Measurements from ENCODE around the gene POLR2E. TPM values are rescaled to one million over a fixed set of nuclear protein-coding genes. Genes with fewer than 3 reads are reported as not detected.

The POLR2E gene
- total and polyA plus RNA-seq, 9 of the 15 experiments (the other 6 are each of a cell fraction or from before 2014, with no cell fraction given), result 3.4 to 413 (median 244) TPM

DNA sequence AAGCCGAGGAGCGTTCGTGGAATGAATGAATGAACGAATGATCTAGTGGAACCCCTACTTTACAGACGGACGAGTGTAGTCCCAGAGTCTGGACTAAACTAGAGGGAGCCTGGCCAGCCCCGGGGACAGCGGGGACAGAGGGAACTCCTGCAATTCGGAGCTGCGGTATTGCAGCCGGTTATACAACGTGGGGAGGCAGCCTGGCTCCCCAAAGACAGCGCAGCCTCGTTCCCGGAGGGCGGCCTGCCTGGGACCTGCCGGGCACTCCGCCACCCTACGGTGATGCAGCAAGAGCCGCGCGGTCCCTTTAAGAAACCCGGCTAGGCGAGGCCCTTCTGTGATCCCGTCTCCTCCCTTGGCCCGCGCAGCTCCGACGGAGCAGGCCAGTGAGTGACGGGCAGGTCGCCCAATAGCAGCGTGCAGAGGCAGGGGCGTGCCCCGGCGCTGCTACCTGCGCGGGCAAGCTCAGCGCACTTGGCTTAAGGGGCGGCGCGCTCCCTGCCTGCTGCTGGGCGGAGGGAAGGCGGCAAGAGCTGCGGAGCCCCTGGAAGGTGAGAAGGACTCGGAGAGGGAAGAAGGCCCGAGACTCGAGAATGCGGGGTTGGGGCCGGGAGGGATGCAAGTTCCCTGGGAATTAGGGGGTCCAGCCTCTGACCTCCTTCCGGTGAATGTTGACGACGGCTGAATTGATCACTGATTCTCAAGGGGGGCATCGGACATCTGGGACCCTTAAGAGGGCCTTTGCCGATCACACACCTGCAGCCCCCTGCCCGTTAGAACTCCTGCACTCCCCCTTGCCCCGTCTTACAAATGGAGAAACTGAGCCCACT, 55.3 kb downstream of the POLR2E start, which contains the start of gene ABCA7 (continued):
- TF ChIP-seq, protein P1, sequence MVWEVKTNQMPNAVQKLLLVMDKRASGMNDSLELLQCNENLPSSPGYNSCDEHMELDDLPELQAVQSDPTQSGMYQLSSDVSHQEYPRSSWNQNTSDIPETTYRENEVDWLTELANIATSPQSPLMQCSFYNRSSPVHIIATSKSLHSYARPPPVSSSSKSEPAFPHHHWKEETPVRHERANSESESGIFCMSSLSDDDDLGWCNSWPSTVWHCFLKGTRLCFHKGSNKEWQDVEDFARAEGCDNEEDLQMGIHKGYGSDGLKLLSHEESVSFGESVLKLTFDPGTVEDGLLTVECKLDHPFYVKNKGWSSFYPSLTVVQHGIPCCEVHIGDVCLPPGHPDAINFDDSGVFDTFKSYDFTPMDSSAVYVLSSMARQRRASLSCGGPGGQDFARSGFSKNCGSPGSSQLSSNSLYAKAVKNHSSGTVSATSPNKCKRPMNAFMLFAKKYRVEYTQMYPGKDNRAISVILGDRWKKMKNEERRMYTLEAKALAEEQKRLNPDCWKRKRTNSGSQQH (CRISPR knock-in tag; IDR thresholded peaks at IDR 0.05), result no peak
- TF ChIP-seq, protein P2, sequence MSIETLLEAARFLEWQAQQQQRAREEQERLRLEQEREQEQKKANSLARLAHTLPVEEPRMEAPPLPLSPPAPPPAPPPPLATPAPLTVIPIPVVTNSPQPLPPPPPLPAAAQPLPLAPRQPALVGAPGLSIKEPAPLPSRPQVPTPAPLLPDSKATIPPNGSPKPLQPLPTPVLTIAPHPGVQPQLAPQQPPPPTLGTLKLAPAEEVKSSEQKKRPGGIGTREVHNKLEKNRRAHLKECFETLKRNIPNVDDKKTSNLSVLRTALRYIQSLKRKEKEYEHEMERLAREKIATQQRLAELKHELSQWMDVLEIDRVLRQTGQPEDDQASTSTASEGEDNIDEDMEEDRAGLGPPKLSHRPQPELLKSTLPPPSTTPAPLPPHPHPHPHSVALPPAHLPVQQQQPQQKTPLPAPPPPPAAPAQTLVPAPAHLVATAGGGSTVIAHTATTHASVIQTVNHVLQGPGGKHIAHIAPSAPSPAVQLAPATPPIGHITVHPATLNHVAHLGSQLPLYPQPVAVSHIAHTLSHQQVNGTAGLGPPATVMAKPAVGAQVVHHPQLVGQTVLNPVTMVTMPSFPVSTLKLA (conservative IDR thresholded peaks at IDR 0.05), result peak; percentile 71 to 81
- TF ChIP-seq TOE1 (IDR thresholded peaks at IDR 0.05; ENCODE audit: borderline replicate concordance) (peak; percentile 88), TOE1 (CRISPR knock-in tag; IDR thresholded peaks at IDR 0.05; ENCODE audit: borderline replicate concordance, low read depth) (no peak), ZNF282 (CRISPR knock-in tag; IDR thresholded peaks at IDR 0.05) (no peak)

All from K562 (cell line).